ENCODE measurements around the gene ZNF330. TPM values are rescaled to one million over a fixed set of nuclear protein-coding genes. Genes with fewer than 3 reads are reported as not detected.

Gene ZNF330
- total RNA-seq, 2 donors from 2014 or later, result 31.8 to 39.7 TPM

DNA sequence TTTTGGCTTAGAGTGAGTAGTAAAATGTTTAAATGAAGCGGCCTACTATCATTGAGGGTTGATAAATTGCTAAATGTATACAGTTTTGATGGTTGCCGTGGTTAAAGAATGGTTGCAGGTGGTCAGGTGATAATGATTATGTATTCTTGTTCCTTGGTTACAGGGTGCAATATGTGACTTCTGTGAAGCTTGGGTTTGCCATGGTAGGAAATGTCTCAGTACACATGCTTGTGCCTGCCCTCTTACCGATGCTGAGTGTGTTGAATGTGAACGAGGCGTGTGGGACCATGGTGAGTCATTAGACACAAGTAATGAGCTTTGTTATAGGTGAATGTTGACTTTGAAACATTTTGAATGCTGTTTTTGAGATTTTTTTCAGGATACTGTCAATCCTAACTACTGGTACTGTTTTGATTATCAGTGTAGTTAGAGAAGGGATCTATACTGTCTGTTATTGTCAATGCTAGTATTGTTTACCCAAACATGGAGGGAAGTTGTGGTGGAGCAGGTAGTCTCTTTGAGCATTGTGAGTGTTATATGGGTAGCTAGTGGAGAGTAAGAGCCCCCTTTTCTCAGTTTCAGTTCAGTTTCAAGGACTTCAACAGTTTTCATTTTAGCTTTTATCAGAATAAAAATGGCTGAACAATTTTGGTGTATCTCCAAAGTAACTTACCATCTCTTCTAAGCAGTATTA, 8.9 kb downstream of the ZNF330 start:
- Histone ChIP-seq H3K36me3 (ENCODE audit: control insufficient read depth, insufficient read depth, low read length) (peaks cover 72% of the 10 kb centered on the region), H3K4me1 (ENCODE audit: control insufficient read depth, insufficient read depth, low read length) (no peaks in the 10 kb centered on the region), H3K9ac (ENCODE audit: extremely low read depth, low read length, poor library complexity, severe bottlenecking) (no peak overlapping the region), H3K27ac (ENCODE audit: low read depth, low read length) (no peak overlapping the region), H3K4me3 (ENCODE audit: low read length) (no peak overlapping the region), H3K27me3 (ENCODE audit: control insufficient read depth, insufficient read depth, low read length, poor library complexity, severe bottlenecking) (no peaks in the 10 kb centered on the region), H3K9me3 (ENCODE audit: control insufficient read depth, low read length) (no peaks in the 10 kb centered on the region)
- Mint-ChIP-seq H3K4me3 (no peak overlapping the region), H3K9me3 (no peaks in the 10 kb centered on the region), H3K27me3 (ENCODE audit: insufficient read depth) (no peaks in the 10 kb centered on the region), H3K4me1 (no peaks in the 10 kb centered on the region), H3K27ac (no peak overlapping the region), H3K36me3 (ENCODE audit: low read depth) (peaks cover 39% of the 10 kb centered on the region)
- TF ChIP-seq, protein P1, sequence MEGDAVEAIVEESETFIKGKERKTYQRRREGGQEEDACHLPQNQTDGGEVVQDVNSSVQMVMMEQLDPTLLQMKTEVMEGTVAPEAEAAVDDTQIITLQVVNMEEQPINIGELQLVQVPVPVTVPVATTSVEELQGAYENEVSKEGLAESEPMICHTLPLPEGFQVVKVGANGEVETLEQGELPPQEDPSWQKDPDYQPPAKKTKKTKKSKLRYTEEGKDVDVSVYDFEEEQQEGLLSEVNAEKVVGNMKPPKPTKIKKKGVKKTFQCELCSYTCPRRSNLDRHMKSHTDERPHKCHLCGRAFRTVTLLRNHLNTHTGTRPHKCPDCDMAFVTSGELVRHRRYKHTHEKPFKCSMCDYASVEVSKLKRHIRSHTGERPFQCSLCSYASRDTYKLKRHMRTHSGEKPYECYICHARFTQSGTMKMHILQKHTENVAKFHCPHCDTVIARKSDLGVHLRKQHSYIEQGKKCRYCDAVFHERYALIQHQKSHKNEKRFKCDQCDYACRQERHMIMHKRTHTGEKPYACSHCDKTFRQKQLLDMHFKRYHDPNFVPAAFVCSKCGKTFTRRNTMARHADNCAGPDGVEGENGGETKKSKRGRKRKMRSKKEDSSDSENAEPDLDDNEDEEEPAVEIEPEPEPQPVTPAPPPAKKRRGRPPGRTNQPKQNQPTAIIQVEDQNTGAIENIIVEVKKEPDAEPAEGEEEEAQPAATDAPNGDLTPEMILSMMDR (conservative IDR thresholded peaks at IDR 0.05), result no peak
- 94 to 100% methylated on average over 5 of the region's 5 CpGs for WGBS, 2 experiments (ENCODE audit: insufficient coverage in 1 of 2, insufficient read length in 1 of 2)
- DNase-seq, result no peak

DNA sequence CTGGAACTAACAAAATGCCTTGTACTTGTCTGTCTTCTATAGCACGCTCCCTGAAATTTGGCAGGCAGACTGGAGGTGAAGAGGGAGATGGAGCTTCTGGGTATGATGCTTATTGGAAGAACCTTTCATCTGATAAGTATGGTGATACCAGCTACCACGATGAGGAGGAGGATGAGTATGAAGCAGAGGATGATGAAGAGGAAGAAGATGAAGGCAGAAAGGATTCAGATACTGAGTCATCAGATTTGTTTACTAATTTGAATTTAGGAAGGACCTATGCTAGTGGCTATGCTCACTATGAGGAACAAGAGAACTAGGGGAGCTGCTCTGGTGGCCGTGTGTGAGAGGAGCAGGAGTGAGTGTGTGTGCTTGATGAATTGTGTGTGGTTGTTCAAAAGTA, 13.0 kb downstream of the ZNF330 start:
- Mint-ChIP-seq H3K4me1 (no peaks in the 10 kb centered on the region), H3K4me3 (no peak overlapping the region), H3K9me3 (no peaks in the 10 kb centered on the region), H3K27me3 (ENCODE audit: insufficient read depth) (no peaks in the 10 kb centered on the region), H3K27ac (no peak overlapping the region), H3K36me3 (ENCODE audit: low read depth) (peaks cover 21% of the 10 kb centered on the region)
- Histone ChIP-seq H3K36me3 (ENCODE audit: control insufficient read depth, insufficient read depth, low read length) (peaks cover 52% of the 10 kb centered on the region), H3K27ac (ENCODE audit: low read depth, low read length) (no peak overlapping the region), H3K9ac (ENCODE audit: extremely low read depth, low read length, poor library complexity, severe bottlenecking) (no peak overlapping the region), H3K9me3 (ENCODE audit: control insufficient read depth, low read length) (no peaks in the 10 kb centered on the region), H3K27me3 (ENCODE audit: control insufficient read depth, insufficient read depth, low read length, poor library complexity, severe bottlenecking) (no peaks in the 10 kb centered on the region), H3K4me3 (ENCODE audit: low read length) (no peak overlapping the region), H3K4me1 (ENCODE audit: control insufficient read depth, insufficient read depth, low read length) (no peaks in the 10 kb centered on the region)
- no peak for DNase-seq
- TF ChIP-seq, protein P1 (conservative IDR thresholded peaks at IDR 0.05), result no peak
- WGBS, 2 experiments (ENCODE audit: insufficient coverage in 1 of 2, insufficient read length in 1 of 2), result 90 to 97% methylated on average over 3 of the region's 3 CpGs

DNA sequence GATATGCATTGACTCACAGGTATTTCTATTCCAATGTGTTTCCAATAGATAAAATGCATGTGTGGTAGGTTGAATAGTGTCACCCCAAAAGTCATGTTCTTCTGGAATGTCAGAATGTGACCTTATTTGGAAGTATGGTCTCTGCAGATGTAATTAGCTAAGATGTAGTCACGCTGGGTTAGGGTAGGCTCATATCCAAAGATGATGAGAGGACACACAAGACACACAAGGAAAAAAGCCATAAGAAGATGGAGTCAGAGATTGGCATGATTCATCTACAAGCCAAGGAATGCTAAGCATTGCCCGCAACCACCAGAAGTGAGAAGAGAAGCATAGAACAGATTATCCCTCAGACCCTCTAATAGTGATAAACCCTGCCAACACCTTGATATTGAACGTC, 17.5 kb downstream of the ZNF330 start:
- H3K27me3 Mint-ChIP-seq (ENCODE audit: insufficient read depth), result no peaks in the 10 kb centered on the region
- H3K27me3 ChIP-seq (ENCODE audit: control insufficient read depth, insufficient read depth, low read length, poor library complexity, severe bottlenecking), result no peaks in the 10 kb centered on the region
- H3K4me1 ChIP-seq (ENCODE audit: control insufficient read depth, insufficient read depth, low read length), result no peaks in the 10 kb centered on the region
- WGBS, 2 experiments (ENCODE audit: insufficient coverage in 1 of 2, insufficient read length in 1 of 2), result 90% methylated on average over 3 of the region's 3 CpGs; no CpG with 5 or more reads in 1 of the 2 experiments
- peaks cover 19% of the 10 kb centered on the region for H3K36me3 ChIP-seq (ENCODE audit: control insufficient read depth, insufficient read depth, low read length)
- no peak overlapping the region for H3K4me3 Mint-ChIP-seq
- no peak overlapping the region for H3K27ac ChIP-seq (ENCODE audit: low read depth, low read length)
- TF ChIP-seq, protein P1 (conservative IDR thresholded peaks at IDR 0.05), result no peak
- H3K9ac ChIP-seq (ENCODE audit: extremely low read depth, low read length, poor library complexity, severe bottlenecking), result no peak overlapping the region
- no peak overlapping the region for H3K27ac Mint-ChIP-seq
- DNase-seq, result no peak
- no peaks in the 10 kb centered on the region for H3K9me3 Mint-ChIP-seq
- H3K4me1 Mint-ChIP-seq, result no peaks in the 10 kb centered on the region
- H3K4me3 ChIP-seq (ENCODE audit: low read length), result no peak overlapping the region
- peaks cover 11% of the 10 kb centered on the region for H3K36me3 Mint-ChIP-seq (ENCODE audit: low read depth)
- no peaks in the 10 kb centered on the region for H3K9me3 ChIP-seq (ENCODE audit: control insufficient read depth, low read length)
